ENCODE data around the gene PPP6R2.

- TF ChIP-seq CTCF (tag by site-specific recombination; IDR thresholded peaks at IDR 0.05) (no peak), ZNF398 (tag by site-specific recombination; IDR thresholded peaks at IDR 0.05) (no peak), OVOL3 (tag by site-specific recombination; IDR thresholded peaks at IDR 0.05) (no peak), ZBTB20 (tag by site-specific recombination; IDR thresholded peaks at IDR 0.05) (0 out of 2 replicates have a peak, but pooled peaks have one; percentile 12), KLF1 (tag by site-specific recombination; IDR thresholded peaks at IDR 0.05) (no peak), ZNF366 (tag by site-specific recombination; conservative IDR thresholded peaks at IDR 0.05) (no peak), ZSCAN5A (tag by site-specific recombination; IDR thresholded peaks at IDR 0.05) (no peak), ZBTB44 (tag by site-specific recombination; IDR thresholded peaks at IDR 0.05) (no peak), ZNF621 (tag by site-specific recombination; IDR thresholded peaks at IDR 0.05) (no peak), ZNF175 (tag by site-specific recombination; IDR thresholded peaks at IDR 0.05) (no peak), ZNF174 (tag by site-specific recombination; IDR thresholded peaks at IDR 0.05) (no peak), PBX3 (CRISPR knock-in tag; IDR thresholded peaks at IDR 0.05) (no peak), ZNF416 (tag by site-specific recombination; IDR thresholded peaks at IDR 0.05) (no peak)
Observed at GRCh38 chr22:50486561-50487289, 143.6 kb downstream of the PPP6R2 start, which contains the start of gene MIOX.
